ENCODE results near the gene SLAMF7. TPM values are rescaled to one million over a fixed set of nuclear protein-coding genes. Genes with fewer than 3 reads are reported as not detected.
"Not testable (repeated sequence)": the region's sequence is repeated elsewhere in the genome, so short reads cannot be mapped to it uniquely, and the experiment has no call there.

Gene SLAMF7
- total RNA-seq (2014; rRNA removed; shearing (Covaris generic)): 3.9 and 7.8 TPM in 2 replicates

GRCh38 chr1:160739098-160739511 is at the start of gene SLAMF7:
TSS of gene SLAMF7 (plus strand) at chr1:160739247. CDS start at chr1:160739302, 55 bp downstream.
- peak; percentile 69 for DNase-seq (ENCODE audit: low read depth)

- DNase-seq (ENCODE audit: low read depth): not testable (repeated sequence)
These were observed 46.7 kb upstream of the SLAMF7 start for GRCh38 chr1:160692390-160692789.

DNA sequence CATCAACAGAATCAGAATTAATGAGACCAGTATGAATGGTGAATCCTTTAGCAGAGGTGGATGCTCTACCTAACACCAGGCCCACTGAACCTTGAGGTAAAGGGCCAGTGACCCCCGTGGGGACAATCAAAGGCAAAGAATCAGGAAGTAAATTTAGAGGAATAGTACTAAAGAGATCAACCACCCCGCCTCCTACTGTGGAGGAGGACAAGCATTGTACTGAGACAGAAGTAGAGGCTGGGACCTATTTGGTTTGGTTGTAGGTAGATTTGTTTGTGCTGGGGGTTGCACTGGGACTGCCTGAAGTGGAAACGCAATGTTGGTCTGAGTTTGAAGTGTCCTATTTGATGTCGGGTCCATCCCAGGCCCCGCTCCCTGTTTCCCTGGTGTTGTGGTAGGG is 36.9 kb upstream of the SLAMF7 start:
- DNase-seq (ENCODE audit: low read depth): no peak

DNA sequence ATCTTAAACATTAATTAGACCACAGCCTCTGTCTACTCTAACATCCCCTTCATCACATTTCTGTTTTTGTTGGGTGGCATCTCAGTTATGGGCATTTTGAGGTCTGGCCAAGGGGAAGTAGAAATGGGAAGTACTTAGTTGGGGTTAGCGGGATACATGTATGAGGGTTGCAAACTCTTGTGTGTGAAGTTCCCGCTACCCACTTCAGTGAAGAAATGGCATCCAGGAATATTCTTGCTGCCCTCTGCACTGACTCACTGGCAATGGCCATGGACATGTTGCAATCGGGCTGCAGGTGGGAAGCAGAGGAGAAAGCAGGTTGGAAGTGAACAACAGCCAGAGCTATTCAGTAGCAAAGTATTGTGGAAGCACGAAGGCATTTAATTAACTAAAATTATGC is 34.8 kb upstream of the SLAMF7 start:
- DNase-seq (ENCODE audit: low read depth): no peak

DNA sequence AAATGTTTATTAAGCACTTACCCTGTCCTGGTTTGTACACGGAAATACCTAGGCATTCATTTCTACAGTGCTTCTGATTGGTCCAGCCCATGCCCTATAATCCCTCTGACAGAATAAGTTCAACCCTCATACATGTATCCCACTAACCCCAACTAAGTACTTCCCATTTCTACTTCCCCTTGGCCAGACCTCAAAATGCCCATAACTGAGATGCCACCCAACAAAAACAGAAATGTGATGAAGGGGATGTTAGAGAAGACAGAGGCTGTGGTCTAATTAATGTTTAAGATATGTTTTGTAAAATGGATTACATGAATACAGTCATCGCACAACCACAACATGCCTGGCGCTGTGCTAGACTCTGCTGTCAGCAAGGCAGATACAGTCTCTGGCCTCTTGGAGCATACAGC is 33.8 kb upstream of the SLAMF7 start:
- not testable (repeated sequence) for DNase-seq (ENCODE audit: low read depth)

- no peak for DNase-seq (ENCODE audit: low read depth)
These were observed 33.3 kb upstream of the SLAMF7 start for GRCh38 chr1:160705742-160706141.

DNA sequence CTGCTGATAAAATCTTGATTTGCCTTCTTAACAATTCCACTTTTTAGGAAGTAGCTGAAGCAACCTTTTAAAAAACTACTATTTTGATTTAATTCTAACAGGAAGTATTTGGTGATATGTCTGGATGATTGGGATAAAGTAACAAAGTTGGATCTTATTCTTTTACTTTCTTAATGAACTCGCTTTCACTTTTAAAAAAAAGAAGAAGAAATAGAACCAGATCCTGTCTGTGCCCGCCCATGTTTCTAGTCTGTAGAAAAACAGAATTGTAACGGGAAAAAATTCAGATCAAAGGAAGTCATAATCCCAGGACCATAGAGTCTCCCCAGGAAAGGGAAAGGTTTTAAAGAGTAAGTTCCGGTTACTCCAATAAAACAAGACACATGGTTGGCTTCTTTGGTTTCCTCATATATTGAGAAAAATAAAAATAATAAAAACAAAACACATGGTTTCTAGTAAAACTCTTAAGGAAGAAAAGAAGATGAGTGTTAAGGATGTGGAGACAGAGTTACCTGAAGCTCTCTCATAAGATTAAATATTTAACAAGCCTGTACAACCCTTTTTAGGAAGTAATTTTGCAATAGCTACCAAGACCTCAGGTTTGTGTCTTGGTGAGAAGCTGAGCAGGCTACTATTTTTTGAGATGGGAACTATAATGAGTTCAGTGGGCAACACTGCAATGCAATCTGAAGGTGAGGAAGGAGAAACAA is 32.4 kb upstream of the SLAMF7 start:
- no peak for DNase-seq (ENCODE audit: low read depth)

DNA sequence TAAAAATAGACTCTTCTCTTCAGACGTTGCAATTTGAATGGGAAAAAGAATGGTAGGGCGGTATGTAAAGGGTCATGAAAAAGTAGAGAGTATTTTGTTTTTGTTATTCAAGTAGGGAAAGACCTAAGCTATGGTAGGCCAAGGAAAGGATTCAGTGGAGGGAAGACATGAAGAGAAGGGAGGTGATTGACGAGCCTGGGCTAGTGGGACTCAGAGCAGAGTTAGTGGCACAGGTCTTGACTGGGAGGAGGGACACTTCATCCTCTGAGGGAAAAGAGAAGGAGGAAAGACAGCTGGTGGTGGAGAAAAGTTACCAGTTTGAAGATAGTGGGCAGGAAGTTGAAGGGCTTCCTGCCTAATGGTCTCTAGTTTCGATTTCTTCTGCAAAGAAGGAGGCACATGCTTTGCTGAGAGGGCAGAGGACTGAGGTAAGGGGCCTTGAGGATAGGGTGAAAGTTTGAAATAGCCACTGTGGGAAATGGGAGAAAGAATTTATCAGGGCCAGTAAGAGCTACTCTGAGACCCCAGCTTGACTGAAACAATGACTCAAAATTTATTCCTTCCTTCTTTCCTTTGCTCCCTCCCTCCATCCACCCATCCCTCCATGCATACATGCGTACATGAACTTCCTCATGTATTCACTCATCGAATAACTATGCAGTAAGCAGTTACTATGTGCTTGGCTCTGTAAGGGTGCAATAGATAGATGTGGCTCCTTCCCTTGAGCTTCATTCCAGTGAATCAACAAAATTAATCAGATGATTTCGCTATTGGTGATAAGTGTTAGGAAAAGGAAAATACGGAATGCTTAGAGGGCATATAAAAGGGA is 31.6 kb upstream of the SLAMF7 start:
- DNase-seq (ENCODE audit: low read depth): no peak

- no peak for DNase-seq (ENCODE audit: low read depth)
These were observed 30.9 kb upstream of the SLAMF7 start for GRCh38 chr1:160708118-160708517.

DNA sequence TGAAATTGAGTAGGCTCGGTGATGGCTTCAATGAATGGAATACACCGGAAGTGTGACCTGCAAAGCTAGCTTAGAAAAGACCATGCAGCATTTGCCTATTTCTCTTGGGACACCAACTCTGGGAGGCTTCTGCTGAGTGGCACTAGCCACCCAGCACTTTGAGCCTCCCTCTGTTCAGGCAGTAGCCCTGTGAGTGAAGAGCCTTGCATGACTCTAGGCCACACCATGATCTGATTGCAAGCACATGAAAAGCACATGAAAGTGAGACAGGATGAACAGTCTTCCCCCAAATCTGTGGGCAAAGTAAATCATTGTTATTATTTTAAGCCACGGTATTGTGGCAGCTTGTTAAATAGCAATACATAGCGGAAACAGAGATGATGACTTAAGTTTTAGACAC is 30.2 kb upstream of the SLAMF7 start:
- DNase-seq (ENCODE audit: low read depth): no peak

GRCh38 chr1:160709715-160710114 is 29.3 kb upstream of the SLAMF7 start:
- DNase-seq (ENCODE audit: low read depth): no peak

DNA sequence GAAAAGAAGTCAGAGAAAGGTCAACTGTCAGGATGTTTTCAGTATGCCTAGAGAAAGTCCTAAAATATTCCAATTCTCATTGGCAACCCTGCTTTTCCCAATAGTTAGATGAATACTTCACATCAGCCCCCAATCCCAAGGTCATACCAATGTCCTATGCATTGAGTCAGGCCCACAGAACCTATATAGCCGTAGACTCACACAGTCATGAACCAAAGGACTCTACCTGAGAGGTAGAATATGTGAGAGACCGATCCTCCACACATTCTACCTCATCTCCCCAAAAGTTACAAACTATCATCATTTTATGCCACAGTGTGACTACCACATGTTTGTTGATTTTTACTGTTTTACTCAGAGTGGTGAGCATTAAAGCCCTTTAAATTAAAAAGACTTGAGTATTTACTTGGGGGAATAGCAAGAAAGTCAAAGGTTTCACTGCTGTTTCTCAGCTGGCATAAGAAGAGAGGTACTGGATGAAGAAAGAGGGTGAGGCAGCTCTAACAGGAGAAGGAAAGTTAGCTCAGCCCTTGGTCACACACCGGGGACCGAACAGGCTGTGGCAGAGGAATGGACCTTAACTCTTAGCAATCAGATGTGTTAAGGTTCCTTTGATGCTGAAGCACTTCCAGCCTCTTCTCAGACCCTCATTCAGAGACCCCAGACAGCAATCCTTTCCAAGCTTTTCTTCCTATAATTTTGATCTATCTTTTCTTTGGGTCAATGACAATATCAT is 28.4 kb upstream of the SLAMF7 start:
- no peak for DNase-seq (ENCODE audit: low read depth)

DNA sequence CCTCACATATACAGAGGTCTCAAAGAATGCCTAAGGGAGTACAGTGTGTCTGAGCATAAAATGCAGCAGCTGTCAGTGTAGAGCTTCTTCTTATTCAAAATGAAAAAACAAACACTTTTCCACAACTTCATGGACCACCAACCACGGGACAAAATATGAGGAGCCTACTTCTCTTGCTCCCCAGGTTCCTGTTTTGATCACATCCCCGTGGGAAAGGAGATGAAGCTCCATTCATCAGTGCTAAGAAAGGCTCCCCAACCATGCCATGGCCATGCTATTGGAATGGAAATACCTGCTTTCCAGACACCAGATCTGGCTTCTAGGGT is 27.8 kb upstream of the SLAMF7 start:
- no peak for DNase-seq (ENCODE audit: low read depth)

DNA sequence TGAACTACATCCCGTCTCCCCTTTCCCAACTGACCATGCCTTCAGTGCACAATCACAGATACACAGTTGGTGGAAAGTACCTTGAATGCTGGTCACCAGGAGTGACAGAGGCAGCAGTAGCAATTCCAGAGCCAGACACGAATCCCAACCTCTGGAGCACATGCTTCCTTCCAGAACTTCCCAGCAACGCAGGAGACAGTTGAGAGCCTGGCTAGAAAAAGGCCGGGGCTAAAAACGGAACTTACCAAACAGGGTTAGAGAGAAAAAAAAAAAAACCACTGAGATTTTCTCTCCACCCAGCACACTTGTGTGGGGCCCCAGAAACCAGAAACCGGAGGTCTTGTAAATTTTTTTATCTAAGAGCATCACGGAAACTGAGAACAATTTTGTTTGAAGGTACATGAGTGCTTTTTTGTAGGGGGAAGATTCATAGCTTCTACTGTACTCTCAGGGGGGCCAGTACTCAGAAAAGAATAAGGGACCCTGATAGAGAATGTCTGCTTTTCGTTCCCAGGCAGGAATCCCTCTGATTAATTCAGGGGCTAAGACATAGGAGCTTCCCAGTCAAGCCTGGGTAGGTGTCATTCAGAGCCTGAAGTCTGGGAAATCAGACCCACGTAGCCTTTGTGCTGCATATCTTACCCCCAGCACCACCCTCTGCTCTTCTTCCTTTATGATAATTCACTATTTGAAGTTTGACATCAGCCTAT is 27.3 kb upstream of the SLAMF7 start, which contains the start of gene CD48:
CD48 (minus strand) TSS at position 221 of the 710 bp plus-strand sequence; CDS start at position 162, 59 bp downstream.
- DNase-seq (ENCODE audit: low read depth): no peak

GRCh38 chr1:160712525-160713080 is 26.4 kb upstream of the SLAMF7 start:
- not testable (repeated sequence) for DNase-seq (ENCODE audit: low read depth)

- no peak for DNase-seq (ENCODE audit: low read depth)
These were observed 25.9 kb upstream of the SLAMF7 start for GRCh38 chr1:160713161-160713560.

- not testable (repeated sequence) for DNase-seq (ENCODE audit: low read depth)
These were observed 24.9 kb upstream of the SLAMF7 start for GRCh38 chr1:160714034-160714648.

GRCh38 chr1:160716013-160716412 is 23.0 kb upstream of the SLAMF7 start:
- DNase-seq (ENCODE audit: low read depth): no peak

GRCh38 chr1:160717306-160717705 is 21.7 kb upstream of the SLAMF7 start:
- DNase-seq (ENCODE audit: low read depth): no peak

DNA sequence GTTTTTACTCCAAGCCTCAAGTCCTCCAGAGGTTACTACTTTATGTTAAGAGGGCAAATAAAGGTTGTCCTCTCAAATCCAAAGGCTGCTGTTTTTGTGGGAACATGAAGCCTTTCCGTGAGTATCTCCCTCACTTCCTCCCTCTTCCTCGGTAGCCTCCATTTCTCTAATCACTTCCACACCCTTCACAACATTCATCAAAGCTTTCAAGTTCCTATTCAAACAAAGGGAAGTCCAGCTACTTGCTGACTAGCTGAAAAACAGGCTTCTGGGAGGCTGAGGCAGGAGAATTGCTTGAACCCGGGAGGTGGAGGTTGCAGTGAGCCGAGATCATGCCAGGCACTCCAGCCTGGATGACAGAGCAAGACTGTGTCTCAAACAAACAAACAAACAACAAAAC is 20.8 kb upstream of the SLAMF7 start:
- no peak for DNase-seq (ENCODE audit: low read depth)
